Lung microvascular endothelial cell (primary cell): ENCODE results near the gene BICD1. TPM values are rescaled to one million over a fixed set of nuclear protein-coding genes. Genes with fewer than 3 reads are reported as not detected.

ENCODE experiments used
- DNase-seq, 2 donors: peaks; one replicate each; pipeline versions ENCODE4 v3.0.0 to v3.0.0-alpha.2; 2010; ENCODE audit warnings: low read depth in 2 of 2
- total RNA-seq: library from RNA; depleted of rRNA; stranded (reverse); fragments of >200 nt; gene quantifications from 2 replicates; pipeline ENCODE4 v1.2.1, GENCODE V29; 2014

BICD1 gene
- total RNA-seq, 1 donor from 2014 or later = 20.2 TPM

DNA sequence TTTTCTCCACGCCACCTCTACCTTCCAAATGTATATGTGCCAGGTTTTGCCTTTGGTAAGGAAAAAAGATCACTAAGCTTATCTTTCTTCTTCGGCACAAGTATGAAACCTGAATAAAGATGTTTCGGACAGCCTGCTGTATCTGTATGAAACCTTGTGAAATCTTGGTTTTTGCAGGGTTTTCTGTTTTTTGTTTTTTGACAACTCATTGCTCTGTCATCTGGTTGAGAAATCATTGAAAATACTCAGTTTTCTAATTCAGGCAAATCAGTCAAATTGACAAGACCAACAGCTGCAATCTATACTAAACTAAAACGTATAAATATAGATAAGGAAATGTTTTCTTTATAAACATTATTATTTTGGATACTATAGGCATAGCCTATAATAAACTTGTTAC lies 229.6 kb downstream of the BICD1 start:
- DNase-seq = no peak

DNA sequence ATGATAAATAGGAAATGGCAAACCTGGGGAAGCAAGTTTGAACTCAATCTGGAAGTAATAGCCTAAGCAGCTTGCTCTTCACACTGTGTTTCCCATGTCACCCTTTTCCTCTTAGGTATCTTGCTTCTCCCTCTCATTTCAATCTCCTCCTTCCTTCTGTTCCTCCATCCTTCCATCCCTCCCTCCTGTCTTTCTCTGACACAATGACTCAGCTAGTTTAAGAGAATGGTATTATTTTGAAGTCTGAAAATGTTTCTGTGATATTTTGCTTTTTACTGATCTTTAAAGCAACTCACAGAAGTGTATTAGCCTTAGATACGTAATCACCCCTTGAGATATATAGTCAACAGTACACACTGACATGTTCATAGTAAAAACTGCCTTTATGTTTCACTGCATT lies 236.8 kb downstream of the BICD1 start:
- DNase-seq = no peak

DNA sequence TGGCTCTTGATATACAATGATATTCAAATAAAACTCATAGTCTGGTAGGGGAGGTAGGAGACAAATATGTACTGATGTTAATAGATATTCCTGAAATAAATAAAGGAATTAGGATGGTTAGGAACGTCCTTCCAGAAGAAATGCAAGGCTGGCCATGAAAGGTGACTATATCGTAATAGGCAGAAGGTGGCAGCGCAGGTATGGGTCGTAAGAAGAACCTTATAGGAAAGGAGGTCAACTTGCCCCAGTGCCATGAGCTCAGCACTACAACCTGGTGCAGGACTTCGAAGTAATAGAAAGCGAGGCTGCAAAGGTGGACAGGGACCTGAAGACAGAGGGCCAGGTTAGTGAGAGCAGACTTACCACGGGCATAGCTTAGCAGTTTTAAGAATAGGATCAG lies 237.4 kb downstream of the BICD1 start:
- DNase-seq = no peak

DNA sequence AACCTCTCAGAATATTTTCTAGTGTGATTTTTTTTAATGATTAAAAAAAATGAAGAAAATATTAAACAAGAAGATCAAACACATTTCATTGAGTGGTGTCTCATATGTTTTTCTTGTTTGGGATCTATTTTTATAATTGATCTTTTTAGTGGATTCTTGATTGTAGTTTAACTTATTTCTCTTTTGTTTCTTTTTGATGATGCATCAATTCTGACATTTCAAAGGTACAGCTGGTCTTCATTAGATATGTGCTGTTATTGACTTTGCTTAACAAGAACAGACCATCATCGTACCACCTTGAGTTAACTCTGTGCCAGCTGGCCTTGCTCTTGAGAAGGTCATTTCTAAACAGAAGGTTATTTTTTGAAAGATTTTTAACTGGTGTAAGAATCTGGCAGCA lies 246.9 kb downstream of the BICD1 start:
- DNase-seq = no peak

DNA sequence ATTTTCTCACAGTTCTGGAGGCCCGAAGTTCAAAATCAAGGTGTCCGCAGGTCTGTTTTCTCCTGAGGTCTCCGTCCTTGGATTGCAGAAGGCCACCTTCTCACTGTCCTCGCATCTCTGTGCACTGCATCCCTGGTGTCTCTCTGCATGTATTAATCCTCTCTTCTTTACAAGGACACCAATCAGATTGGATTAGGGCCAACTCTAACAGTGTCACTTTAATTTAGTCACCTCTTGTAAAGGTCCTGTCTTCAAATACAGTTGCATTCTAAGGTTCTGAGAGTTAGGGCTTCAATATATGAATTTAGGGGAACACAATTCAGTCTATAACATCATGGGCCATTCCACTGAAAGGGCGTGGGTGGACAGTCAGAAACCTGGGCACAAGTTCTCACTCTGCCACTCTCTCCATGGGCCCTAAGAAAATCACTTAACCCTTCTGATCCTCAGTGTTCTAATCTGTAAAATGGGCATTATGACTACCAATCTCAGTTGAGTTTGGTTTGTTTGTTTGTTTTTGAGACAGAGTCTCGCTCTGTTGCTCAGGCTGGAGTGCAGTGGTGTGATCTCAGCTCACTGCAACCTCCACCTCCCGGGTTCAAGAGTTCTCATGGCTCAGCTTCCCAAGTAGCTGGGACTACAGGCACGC lies 251.1 kb downstream of the BICD1 start:
- no peak for DNase-seq

DNA sequence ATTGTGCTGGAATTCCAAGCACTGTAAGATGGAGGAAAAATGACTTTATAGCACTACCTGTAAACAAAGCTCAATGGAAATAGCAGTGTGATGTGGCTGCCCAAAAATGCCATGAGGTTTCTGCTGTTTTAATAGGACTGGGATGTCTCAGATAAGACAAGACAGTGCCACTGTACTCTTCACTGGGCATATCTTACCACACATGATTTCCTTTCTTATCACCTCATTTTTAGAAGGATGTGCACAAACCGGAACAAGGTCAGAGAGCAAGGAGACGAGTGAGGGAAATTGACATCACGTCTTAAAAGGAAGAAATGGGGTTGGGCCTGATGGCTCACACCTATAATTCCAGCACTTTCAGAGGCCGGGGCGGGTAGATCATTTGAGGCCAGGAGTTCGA lies 254.3 kb downstream of the BICD1 start:
- no peak for DNase-seq

DNA sequence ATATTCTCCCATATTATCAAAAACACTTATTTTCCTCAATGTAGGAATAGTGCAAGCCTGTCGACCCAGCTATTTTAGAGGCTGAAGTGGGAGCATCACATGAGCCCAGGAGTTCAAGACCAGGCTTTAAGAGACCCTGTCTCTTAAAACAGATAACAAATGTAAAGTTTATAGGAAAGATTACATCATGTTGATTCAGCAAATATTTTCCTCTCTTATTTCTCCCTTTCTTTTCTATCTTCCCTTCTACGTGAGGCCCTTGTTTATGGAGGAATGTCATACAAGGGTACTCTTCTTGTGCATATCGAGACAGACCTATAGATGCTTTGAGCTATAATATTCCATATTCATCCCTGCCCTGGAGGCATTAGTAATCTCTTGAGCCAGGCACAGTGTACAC lies 256.2 kb downstream of the BICD1 start:
- DNase-seq = no peak

DNA sequence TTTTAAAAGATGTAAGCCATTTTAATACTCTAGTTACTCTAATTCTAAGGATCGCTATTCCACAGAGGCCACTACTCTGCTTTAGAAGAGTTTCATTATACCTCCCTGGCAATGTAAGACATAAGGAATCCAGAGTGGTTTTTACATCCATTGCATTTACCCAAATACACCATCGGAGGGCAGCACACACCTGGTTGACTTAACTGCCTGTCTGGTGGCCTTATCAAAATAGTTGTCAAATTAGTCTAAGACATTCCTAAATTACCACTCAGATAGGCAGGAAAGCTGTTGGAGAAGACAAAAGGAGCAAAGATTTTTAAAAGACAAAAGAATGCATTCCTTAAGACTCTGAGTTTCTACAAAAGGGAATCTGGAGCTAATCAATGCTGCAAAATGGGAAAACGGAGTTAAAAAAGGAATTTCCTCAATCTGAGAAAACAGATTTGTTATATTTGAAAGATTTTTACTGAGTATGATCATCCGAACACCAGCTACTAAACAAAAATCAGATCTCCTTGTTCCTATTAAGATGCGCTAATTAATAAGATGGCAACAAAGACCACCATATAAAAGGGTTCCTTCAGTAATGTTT lies 258.9 kb downstream of the BICD1 start:
- peak; percentile 83 to 88 for DNase-seq

DNA sequence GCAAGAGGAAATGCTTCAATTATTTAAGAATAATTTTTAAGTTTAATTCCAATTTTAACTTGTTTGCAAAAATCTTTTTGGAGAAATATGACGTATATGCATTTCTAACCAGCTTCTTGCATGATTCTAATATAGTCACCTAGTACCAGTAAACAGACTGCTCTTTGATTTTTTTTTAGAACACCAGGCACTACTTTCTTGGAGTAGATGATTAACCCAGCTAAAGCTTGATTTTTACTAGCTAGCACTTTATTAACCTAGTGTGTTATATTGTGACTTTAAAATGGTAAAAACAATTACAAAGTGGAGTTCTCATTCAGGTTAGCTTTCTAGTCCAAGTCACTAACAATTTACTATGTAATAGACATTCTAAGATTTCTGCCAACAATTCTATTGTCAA lies 260.1 kb downstream of the BICD1 start:
- DNase-seq = no peak

DNA sequence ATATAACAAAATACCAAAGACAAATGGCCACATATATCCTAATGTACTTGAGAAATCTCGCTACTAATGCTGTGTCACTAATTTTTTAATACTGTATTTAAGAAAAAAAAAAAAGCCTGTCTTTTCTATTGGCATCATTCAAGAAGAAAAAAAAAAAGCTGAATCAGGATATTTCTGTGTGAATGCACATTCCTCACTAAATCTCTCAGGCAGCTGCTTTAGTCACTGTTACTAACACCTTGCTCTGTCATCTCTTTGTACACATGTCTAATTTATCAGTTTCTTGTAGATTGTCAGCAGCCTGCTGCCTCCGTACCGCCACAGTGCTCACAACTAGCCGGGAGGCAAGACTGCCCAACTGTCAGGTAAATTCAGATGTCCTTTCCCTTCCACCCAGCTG lies 260.7 kb downstream of the BICD1 start:
- DNase-seq = no peak

DNA sequence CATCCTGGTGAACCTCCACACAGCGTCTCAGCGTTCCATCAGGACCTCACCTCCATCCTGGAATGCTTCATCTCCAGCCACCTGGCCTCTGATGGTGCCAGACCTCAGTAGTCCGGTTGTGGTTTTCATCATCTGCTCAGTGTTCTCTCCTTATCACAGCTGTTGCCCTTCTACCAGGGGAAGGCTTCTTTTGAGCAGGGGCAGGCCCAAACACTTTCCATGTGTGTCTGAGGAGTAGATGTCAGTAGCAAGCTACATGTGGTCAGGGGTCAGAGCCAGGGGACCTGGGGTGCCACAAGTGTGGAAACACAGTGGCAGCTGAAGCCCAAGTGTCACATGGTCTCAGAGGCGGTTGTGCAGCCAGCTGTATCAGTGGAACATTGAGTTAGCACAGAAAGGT lies 262.6 kb downstream of the BICD1 start:
- no peak for DNase-seq

DNA sequence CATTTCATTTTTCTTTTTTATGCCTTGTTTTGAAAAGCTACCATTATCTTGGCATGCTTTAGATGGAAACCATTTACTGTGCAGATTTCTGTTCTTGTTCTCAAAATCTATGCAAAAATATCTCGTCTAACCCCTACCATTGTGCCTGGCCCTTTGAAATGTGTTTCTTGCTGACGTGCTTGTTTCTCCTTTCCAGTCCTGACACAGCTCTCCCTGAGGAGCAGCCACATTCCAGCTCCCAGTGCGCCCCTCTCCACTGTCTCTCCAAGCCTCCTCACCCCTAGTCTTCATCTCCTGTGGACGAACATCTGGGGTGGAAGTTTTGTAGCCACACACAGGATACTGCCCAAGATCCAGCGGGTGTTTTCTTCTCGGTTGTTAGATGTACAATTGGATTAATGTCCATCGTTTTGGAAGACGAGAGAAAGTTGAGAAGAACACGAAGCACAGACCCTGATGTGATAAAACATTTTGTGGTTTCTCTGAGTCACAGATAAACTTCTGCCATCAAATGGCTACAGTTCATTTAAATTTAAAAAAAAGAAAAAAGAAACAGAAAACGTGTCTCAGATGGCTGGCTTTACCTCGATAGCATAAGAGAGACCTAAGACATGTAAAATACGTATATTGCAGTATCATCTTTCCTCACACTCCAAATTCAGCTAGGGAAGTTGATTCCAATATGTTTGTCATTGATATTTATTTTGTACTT lies 270.9 kb downstream of the BICD1 start:
- DNase-seq = no peak

DNA sequence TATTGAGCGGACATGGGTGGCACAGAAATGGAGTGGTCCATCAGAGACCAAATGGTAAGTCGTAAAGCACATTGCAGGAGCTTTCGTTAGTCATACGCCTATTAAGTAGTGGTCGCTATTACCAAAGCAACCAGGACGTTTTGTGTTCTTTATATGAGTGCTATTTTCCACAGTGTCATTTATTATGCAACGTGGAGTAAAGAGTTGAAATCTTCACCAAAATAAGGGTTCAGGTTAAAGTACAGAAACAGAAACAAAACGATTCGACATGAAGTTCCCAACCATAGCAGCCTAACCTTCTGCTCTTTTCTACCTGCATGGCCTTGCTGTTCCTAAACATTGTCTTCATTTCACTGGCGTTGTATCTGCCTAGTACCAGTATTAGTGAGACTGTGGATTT lies 272.6 kb downstream of the BICD1 start:
- DNase-seq = no peak

DNA sequence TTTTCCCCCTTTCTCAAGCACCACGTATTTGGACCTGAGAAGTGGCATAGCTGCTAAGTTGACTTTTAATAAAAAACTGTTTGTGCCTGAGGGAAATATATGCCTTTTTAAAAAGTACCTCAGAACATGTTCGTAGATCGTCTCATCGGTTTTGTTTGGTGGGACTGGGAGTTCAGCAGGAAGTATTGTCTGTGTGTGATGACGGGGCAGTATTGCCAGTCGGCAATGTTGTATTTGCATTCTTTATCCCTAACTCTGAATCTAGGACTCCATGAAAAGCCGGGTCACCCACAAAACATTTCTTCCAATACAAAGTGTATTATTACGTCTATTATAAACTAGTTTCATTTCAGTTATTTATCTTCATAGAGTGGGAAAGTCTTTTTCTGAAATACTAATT lies 273.0 kb downstream of the BICD1 start:
- no peak for DNase-seq

DNA sequence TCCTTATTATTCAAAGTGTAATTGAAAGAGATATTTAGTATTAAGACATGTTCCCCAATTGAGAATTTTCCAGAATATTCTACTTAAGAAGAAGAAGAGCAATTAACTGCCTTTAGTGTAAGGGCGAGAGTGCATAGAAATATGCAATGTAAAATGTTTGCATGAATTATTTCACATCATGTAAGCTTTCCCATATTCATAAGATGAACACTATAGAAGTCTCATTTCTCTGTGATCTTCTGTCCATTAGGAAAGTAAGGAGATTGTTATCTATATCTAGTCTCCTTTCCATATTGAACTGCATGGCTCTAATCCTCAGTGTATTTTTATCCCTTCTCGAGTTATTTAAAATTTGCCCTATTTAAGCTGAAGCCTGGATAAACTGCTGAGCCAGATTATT lies 275.6 kb downstream of the BICD1 start:
- DNase-seq = no peak

DNA sequence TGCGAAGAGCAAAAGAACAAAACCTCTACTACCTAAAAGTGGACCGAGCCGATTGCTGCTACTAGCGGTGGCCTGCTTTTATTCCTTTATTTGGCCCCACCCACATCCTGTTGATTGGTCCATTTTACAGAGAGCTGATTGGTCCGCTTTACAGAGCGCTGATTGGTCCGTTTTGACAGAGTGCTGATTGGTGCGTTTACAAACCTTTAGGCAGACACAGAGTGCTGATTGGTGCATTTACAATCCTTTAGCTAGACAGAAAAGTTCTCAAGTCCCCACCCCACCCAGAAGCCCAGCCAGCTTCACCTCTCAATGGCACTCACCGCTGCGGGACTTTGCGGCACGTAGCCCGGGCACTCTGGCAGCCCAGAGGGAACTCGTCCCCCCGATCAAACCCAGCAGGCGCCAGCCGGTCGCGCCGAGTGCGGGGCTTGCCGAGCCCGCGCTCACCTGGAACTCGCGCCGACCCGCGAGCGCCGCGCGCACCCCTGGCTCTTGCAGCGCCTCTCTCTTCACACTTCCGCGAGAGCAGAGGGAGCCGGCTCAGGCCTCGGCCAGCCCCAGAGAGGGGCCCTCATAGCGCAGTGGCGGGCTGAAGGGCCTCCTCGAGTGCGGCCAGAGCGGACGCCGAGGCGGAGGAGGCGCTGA lies 284.0 kb downstream of the BICD1 start:
- DNase-seq = peak in 1 of 2 donors; percentile 41

DNA sequence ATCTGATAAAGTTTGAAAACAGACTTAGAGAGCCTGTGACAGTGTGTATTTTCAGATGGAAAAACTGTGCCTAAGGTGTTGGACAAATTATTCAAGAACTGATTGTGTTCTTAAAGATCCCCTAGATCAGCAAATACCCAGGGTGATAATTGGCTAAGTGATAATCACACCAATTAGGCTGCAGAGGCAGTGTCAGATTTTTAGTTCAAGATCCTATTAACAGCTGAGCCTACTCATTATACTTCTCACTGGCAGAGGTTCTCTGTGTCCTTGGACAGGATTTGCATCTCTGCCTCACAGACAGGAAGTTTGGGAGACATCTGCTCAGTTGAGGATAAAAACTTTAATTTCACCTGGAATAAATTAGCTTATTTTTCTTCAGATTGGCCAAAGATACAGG lies 288.4 kb downstream of the BICD1 start:
- no peak for DNase-seq

DNA sequence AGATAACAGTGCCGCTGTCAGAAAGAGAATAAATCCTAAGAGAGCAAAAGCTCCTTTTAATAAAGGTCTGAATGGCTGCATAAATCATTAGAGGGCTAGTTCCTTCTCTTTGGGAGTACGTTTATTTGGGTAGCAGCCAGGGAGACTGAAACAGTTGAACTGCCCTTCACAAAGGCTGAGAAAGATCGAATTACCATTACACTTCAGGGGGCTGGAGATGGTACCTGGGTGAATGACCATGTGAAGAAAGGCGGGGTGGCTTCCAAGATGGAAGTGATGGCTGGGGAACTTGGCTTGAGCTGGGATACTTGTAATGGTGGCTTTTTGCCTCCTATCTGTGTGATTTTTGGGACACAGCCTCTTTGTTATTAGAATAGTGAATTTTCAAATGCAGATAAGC lies 291.0 kb downstream of the BICD1 start:
- no peak for DNase-seq

DNA sequence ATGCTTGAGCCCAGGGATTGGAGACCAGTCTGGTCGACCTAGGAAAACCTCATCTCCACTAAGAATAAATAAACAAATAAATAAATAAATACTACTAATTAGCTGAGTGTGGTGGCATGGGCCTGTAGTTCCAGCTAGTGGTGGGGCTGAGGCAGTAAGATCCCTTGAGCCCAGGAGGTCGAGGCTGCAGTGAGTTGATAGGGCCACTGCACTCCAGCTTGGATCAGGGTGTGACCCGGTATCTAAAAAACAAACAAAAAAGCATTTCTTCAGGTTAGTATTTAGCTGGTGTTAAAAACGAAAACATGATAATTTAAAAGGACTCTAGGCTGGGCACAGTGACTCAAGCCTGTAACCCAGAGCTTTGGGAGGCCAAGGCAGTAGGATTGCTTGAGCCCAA lies 291.5 kb downstream of the BICD1 start:
- no peak for DNase-seq

DNA sequence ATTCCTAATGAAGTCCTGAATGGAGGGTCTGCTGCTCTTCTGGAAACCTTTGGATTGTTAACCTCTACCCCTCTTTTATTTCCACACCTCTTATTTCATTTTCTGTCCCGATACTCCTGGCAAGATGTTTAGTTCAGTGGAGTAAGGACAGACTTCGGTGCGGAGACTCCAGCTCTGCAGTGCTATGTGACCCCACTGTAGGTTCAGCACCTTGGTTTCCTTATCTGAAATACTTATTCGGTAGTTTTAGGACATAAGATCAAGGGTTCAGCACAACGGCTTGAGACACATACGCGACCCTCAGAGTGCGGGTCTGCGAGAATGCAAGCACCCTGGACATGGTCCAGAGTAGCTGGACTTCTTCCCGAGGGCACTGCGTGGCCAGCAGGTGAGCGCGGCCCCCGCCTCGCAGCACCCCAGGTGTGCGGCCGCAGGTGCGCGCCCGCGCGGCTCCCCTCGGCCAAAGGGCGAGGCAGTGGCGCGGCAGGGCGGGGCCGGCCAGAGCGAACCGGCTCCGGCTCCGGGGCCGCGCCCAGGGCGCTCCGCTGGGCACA lies 292.2 kb downstream of the BICD1 start:
- DNase-seq = peak in 1 of 2 donors; percentile 2

DNA sequence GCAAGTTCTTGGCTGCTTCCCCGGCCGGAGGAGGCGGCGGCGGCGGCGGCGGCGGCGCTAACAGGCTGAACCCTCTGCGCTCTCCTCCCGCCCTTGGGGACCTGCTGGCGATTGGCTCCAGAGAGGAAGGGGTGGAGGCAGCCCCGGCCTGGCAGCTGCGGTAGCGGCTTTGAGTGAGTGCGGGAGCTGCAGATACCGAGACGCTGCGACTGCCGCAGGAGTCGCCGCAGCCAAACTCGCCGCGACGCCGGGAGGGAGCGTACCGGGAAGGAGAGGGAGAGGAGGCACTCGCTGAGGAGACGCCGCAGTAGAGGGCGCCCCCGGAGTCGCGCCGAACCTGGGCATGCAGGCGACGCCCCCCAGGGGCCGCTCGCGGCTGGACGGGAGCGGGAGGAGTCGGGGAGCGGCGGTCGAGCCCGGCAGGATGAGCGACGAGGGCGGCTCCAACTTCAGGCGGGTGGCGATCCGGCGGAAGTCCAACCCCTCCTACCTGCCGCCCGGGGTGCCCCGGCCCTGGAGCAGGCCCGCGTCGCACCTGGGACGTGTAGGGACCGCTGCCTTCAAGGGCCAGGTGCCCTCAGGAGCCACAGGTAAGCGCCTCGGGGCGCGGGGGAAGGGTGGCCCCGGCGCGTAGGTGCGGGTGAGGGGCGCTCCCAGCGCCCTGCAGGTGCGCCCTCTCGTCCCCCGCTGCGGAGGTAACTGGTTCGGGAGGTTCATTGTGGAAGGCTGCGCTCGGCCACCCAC lies 292.9 kb downstream of the BICD1 start, which contains the start of gene FGD4:
TSS of gene FGD4 (plus strand) at position 189 of the 744 bp plus-strand sequence.
- peak; percentile 83 to 93 for DNase-seq
